Body of pancreas (tissue), 4 donors: ENCODE data around the gene COL4A2.
A peak's percentile ranks its signal among the peaks of the same experiment; 100 is the strongest.

ENCODE experiments used
- POLR2A ChIP-seq, 3 donors: fragments of 450-650 bp; IDR thresholded peaks; one replicate each; pipeline ENCODE4 v1.6.1; 2016; ENCODE audit warnings: antibody characterized with exemption in 3 of 3, mild to moderate bottlenecking in 2 of 3
- TF ChIP-seq, protein P1 (sequence below), 7 experiments: fragments of 450-650 bp in 4 of 7; fragments of 200-600 bp in 3 of 7; sonication (generic) in 3 of 7; IDR thresholded peaks; one replicate each; pipeline ENCODE4 v1.5.1; 2016 to 2019; ENCODE audit warnings: antibody characterized with exemption in 7 of 7

DNA sequence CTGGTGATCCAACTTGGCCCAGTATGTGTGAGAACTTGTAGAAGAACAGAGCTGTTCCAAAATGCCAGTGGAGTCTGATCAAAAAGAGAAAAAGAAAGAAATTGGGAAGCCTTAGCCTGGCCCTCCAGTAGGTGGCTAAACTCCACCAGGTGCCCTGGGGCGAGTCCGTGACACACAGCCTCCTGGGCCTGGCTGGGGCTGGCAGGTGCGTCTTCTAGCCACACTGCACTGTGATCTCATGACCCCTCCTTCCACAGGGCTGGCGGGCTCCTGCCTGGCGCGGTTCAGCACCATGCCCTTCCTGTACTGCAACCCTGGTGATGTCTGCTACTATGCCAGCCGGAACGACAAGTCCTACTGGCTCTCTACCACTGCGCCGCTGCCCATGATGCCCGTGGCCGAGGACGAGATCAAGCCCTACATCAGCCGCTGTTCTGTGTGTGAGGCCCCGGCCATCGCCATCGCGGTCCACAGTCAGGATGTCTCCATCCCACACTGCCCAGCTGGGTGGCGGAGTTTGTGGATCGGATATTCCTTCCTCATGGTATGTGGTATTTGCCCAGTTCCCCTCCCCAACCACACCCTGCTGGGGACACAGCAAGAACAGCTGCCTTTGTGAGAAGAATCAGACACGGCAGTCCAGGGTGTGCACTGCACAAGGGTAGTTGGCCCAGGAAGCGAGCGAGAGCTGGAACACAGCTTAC lies 200.7 kb downstream of the COL4A2 start:
- TF ChIP-seq, protein P1, sequence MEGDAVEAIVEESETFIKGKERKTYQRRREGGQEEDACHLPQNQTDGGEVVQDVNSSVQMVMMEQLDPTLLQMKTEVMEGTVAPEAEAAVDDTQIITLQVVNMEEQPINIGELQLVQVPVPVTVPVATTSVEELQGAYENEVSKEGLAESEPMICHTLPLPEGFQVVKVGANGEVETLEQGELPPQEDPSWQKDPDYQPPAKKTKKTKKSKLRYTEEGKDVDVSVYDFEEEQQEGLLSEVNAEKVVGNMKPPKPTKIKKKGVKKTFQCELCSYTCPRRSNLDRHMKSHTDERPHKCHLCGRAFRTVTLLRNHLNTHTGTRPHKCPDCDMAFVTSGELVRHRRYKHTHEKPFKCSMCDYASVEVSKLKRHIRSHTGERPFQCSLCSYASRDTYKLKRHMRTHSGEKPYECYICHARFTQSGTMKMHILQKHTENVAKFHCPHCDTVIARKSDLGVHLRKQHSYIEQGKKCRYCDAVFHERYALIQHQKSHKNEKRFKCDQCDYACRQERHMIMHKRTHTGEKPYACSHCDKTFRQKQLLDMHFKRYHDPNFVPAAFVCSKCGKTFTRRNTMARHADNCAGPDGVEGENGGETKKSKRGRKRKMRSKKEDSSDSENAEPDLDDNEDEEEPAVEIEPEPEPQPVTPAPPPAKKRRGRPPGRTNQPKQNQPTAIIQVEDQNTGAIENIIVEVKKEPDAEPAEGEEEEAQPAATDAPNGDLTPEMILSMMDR (IDR thresholded peaks at IDR 0.05), result peak; percentile 31 to 84 (median 73)
- peak in 2 of 3 donors; percentile 22 to 35 for TF ChIP-seq POLR2A (IDR thresholded peaks at IDR 0.05)
